Glomerular visceral epithelial cell (primary cell): ENCODE measurements around the gene ZBTB45.
"Not testable (repeated sequence)": the region's sequence is repeated elsewhere in the genome, so short reads cannot be mapped to it uniquely, and the experiment has no call there.

Source experiments
- DNase-seq: peaks from one replicate; pipeline ENCODE4 v3.0.0-alpha.2; 2016; ENCODE audit errors: extremely low spot score

ZBTB45 gene

DNA sequence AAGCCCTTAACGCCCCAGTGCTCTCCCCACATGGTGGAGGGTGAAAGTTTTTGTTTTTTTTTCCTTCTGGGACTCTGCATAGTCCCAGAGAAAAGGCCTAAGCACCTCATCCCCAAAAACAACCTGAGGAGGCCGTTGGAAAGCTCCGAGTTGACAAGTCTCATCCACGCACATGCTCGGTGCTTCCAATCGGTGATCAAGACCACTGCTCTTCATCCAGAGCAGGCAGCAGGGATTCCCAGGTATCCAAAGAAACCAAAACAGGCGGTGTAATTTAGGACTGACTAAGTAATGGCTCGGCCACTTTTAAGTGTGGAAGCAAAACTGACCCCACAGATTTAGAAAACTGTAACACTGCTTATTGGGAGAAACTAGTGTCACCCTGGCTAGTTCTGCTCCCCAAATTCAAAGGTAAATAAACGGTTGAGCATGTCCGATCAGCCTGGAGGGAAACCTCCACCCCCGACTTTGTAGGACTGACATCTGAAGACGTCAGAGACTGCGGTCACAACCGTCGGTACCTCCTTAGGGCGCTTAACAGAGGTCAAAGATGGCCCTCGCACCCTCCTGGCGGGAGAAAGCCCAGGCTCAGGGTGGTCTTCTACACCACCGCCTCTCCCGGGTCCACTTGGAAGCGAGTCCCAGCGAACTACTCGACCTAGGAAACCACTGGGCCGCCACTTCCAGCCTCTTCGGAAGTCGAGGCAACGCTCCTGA is 44.5 kb downstream of the ZBTB45 start:
- DNase-seq = no peak

DNA sequence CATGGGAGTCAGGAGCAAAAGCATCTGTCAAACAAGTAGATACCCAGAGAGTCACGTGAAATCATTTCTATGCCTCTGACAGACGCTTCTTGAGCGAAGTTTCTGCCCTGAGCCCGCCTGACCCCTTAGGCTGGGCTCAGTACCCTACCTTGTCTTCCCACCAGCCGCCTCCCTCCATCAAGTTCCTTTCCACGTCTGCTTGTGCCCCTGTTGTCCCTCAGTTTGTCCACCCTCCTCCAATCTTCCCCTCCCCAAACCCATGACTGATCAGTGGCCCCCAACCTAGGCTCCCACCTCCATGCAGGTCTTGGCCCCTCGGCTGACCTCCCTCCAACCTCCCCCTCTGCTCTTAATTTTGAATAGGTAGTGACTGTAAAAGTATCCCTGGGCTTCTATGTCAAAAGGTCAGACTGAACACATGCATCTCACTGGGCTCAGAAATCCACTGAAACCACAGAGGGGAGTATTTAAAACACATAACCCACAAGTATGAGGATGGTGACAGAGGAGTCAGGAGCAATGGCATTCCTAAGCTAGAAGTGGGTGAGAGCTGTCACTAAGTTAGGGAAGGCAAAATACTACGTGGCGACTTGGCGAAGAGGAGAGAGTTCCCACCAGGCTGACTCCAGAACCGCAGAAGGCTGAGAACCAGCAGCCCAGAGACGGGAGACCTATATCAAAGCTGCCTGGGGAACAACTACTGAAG is 45.2 kb downstream of the ZBTB45 start:
- DNase-seq = peak; percentile 51

DNA sequence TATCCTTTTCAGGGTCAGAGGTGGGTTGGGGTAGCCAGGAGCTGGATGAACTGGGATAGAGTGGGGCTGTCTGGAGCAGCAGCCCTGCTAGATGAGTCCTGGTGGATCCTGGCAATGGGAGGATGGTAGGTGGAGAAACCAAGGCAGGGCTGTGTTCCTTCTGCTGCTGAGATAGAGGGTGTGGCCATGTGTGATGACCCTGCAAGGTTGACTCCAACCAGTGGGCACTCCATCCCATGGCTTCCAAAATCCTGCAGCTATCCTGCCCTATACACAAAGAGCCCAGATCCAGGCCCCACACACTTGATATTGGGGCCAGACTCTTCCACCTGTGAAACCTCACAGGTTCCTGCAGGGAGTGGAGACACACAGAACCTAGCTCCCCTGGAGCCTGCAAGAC is 45.8 kb downstream of the ZBTB45 start:
- no peak for DNase-seq

DNA sequence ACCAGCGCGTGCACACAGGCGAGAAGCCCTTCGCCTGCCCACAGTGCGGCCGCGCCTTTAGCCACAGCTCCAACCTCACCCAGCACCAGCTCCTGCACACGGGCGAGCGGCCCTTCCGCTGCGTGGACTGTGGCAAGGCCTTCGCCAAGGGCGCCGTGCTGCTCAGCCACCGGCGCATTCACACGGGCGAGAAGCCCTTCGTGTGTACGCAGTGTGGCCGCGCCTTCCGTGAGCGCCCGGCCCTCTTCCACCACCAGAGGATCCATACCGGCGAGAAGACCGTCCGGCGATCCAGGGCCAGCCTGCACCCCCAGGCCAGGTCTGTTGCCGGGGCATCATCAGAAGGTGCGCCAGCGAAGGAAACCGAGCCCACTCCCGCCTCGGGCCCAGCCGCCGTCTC is 47.9 kb downstream of the ZBTB45 start:
- no peak for DNase-seq

DNA sequence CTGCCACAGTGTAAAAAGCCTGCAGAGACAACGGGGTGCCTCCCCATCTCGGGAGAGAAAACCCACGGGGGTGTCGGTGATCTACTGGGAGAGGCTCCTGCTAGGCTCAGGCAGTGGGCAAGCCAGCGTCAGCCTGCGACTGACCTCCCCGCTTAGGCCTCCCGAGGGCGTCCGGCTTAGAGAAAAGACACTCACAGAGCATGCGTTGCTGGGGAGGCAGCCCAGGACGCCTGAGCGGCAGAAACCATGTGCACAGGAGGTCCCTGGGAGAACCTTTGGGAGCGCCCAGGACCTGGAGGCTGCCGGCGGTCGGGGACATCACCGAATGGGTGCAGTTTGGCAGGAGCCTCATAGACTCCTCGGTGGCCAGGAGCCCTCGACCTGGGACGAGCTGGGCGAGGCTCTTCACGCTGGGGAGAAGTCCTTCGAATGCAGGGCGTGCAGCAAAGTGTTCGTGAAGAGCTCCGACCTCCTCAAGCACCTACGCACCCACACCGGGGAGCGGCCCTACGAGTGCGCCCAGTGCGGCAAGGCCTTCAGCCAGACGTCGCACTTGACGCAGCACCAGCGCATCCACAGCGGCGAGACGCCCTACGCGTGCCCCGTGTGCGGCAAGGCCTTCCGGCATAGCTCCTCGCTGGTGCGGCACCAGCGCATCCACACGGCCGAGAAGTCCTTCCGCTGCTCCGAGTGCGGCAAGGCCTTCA is 48.6 kb downstream of the ZBTB45 start:
- not testable (repeated sequence) for DNase-seq

DNA sequence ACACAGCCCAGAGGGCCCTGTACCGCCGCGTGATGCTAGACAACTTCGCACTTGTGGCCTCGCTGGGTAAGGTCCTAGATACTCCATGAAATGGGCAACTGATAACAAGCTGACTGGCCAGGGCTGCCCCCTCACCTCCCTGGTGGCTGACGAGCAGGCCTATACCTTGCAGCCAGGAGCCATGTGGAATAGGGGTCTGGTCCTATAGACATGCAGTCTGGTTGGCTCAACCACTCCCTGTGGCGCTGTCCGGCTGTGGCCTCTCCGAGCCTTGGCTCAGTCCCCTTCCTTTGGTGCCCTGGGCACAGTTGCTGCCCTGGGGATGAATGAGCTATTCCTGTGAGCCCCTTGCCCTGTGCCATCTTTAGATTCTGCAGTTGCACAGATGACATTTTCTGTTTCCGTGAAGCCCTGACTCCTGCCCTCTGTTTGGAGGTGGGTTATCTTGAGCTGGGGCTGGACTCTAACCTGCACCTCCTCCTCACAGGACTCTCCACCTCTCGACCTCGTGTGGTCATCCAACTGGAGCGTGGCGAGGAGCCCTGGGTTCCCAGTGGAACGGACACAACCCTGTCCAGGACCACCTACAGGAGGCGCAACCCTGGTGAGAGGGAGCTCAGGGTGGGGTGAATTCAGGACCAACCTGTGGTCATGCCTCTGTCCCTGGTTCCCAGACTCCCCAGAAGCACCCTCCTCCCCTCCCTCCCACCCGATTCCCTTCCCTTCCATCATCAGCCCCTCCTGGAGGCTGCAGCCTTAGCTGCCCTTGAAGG is 50.2 kb downstream of the ZBTB45 start:
- no peak for DNase-seq

DNA sequence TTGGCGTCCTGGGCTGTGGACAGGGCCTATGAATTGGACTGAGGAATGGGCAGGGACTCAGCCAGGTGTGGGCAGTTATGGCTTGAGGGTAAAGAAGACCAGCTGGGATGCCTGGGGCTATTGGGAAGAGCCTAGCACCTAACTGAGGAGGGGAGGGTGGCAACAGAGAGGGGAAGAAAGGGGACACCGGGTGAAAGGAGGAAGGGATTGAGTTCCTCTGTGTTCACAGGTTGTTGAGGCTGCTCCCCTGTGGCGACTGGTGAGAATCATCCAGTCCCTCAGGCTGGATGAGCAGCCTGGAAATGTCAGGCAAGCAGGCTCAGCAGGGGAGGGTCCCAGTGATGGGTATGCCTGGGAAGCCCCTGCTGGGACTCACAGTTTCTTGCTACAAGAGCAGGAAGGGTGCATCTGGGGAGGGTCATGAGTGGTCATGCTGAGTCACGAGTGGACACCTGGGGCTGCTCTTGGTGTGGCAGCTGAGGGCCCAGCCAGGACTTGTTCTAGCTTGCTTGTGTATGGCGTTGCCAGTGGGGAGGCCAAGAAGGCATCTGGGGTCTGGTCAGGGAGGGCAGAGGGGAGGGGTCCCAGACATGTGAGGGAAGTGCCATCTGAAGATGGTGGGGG is 51.3 kb downstream of the ZBTB45 start:
- no peak for DNase-seq

DNA sequence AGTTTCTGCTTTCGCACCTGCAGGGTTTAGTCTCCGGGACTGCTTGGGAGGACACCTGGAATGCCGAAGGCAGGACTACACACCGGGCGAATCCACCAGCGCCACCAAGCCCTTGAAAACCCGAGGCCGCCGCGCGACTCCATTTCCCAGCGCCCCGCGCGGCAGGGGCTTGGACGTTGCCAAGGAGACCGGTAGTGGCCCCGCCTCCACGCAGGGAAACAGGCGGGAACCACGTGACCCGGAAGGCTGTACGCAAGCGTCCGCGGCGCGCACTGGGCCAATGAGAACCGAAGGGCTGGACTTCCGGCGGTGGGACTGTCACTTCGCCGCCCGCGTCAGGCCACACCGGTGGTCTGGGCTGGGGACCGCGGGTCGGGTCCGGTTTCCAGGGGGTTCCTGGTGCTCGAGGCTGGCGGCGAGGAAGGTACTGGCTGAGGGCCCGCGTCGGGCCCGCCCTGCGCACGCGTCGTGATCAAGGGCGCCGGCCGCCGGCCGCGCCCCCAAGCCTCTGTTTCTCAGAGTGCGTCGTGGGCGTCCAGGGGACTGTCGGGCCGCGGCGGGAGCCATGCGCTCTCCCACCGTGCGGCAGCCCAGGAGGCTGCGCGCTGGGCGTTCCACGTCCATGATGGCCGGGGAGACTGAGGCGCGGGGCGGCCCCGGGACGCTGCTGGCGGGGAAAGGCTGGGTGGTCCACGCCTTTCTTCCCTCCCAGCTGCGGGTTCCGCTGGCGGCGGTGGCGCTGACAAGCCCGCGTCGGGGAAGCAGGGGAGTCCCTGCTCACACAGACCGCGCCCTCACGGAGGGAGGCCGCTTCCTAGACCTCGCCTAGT is 52.6 kb downstream of the ZBTB45 start, which contains the start of gene ZNF324:
Gene ZNF324 (plus strand): TSS at position 321 of the 830 bp plus-strand sequence. CDS start 2,106 bp downstream, outside the sequence.
- peak; percentile 95 for DNase-seq

DNA sequence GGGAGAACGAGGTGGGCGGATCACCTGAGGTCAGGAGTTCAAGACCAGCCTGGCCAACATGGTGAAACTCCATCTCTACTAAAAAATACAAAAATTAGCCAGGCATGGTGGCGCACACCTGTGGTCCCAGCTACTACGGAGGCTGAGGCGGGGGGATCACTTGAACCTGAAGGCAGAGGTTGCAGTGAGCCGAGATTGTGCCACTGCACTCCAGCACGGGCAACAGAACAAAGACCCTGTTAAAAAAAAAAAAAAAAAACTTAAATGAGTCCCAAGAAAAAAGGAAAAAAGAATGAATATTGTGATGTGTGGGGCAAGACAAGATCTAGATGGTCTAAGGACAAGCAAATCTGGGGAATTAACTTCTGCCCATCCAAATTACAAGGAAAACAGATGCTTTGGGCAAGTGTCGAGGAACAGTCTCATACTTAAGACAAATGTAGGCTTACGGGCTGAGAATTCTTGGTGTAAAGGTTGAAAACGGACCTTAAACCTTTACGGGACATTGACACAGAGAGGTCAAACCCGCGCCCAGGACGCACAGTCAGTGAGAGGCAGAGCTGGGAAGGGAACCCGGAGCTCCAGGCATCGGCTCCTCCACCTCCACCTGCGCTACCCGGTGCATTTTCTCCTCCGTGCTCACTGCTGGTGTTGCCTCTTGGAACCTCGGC is 53.4 kb downstream of the ZBTB45 start:
- DNase-seq = no peak
